Glomerular endothelial cell (primary cell): Measurements from ENCODE around the gene TAX1BP3. TPM values are rescaled to one million over a fixed set of nuclear protein-coding genes. Genes with fewer than 3 reads are reported as not detected.
"Not testable (repeated sequence)": the region's sequence is repeated elsewhere in the genome, so short reads cannot be mapped to it uniquely, and the experiment has no call there.

Experiments used
- DNase-seq: peaks from one replicate; pipeline ENCODE4 v3.0.0-alpha.2; 2011; ENCODE audit warnings: low read depth, low spot score; ENCODE audit errors: extremely low read depth
- total RNA-seq: library from RNA; depleted of rRNA; stranded (reverse); fragments of >200 nt; gene quantifications from 2 replicates; pipeline ENCODE4 v1.2.3, GENCODE V29; 2015

Gene TAX1BP3, protein sequence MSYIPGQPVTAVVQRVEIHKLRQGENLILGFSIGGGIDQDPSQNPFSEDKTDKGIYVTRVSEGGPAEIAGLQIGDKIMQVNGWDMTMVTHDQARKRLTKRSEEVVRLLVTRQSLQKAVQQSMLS
- 358 and 402 TPM in 2 replicates for total RNA-seq

DNA sequence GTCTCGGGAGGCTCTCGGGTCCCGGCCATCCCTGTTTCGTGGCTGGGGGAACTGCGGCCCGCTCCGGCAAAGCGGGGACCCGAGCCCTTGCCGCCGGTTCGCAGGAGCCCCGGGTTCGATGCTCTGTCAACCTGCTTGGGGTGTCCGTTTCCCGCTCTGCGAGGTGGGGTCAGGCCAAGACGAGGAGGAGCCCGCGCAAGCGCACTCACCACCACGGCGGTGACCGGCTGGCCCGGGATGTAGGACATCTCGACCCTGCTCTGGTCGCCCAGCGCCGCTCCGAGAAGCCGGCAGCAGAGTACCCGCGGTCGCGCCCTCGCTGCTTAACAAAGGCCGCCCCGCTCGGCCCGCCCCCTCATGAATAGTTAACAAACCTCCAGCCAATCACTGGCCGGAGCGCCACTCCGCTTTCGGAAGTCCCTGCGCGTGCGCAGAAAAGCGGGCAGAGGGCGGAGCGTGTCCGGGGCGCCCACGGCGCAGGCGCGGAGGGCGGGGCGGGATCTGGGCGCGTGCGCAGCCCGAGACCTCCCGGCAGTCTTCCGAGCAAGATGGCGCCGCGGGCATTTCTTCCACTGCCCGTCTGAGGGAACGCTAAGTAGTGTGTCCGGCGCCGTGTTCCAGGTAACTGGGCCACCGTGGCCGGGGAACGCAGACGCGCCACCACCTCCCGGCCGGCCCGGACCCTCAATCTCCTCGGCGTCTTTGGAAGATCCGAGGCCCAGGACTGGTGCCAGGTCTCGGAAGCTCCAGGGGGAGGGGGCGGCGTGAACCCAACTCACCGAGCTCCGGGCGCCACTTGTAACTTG lies at the start of gene TAX1BP3, which contains the start of gene EMC6:
Gene TAX1BP3, minus strand, starts transcription at position 300 of the 806 bp plus-strand sequence. Its CDS starts 52 bp downstream, at position 248.
Gene EMC6, plus strand, starts transcription at position 534 of the 806 bp plus-strand sequence. CDS start 335 bp downstream, outside the sequence.
- DNase-seq, result peak; percentile 76

DNA sequence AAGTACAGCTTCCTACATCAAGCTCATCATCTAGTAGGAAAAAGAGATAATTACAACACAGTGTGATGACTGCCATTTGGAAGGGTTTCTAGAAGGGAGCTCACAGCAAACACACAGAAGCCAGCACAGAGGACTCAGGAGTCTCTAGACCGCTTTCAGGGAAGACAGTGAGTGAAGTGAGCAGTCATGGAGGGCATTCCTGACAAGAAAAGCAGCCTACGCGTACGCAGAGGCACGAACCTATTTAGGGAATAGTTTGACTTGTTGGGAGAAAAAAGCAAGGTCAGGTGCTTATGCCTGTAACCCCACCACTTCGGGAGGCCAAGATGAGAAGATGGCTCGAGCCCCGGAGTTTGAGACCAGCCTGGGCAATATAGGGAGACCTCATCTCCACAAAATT lies 46.9 kb upstream of the TAX1BP3 start:
- no peak for DNase-seq

DNA sequence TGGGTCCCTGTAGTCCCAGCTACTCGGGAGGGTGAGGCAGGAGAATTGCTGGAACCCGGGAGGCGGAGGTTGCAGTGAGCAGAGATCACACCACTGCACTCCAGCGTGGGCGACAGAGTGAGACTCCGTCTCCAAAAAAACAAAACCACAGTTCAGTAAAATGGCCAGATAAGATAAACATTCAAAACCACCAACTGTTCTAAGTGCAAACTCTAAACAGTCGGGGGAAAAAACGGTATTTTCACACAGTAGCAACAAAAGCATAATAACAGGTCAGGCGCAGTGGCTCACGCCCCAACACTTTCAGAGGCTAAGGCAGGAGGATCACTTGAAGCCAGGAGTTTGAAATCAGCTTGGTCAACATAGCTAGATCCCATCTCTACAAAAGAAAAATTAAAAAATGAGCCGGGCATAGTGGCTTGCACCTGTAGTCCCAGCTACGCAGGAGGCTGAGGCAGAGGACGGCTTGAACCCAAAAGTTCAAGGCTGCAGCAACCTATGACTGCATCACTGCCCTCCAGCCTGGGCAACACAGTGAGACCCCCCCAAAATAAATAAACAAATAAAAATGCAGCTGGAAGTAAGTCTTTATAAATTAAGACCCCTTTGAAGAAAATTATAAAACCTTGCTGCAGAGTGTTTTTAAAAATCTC lies 44.6 kb upstream of the TAX1BP3 start:
- DNase-seq, result no peak

DNA sequence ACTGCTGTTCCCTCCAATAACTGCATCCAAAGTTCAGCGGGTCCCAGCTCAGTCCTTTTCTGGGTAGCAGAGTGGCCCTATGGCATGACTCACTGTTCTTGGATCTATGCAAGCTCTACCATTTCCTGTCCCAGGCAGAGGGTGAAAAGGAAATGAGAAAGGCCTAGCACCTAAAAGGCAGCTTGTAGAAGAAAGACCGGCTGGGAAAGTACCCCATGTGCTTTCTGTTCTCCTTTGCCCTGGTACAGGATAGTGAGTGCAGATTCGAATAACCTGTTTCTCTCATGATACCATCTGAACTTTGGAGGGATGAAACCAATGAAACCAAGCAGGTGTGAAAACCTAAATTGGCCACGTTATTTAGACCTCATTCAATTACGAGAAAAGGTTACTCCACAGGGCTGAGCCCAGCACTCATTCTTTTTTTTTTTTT lies 42.6 kb upstream of the TAX1BP3 start:
- no peak for DNase-seq

DNA sequence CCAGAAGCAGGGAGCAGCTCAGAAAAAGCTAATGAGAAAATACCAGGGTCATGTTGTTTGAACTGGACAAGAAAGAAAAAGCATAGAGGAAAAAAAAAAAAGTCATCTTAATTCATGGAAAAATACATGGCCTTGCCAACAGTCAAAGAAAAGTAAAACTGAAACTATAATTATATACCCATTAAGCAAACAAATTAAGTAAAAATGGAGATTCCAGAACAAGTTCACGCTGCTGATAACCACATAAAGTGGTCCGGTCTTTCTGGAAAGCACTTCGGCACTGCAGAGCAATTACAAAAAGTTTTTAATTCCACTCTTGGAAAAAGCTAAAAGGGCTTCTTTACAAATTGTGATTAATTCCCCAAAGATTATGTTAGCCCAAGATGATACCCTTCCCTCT lies 40.0 kb upstream of the TAX1BP3 start:
- DNase-seq, result no peak

DNA sequence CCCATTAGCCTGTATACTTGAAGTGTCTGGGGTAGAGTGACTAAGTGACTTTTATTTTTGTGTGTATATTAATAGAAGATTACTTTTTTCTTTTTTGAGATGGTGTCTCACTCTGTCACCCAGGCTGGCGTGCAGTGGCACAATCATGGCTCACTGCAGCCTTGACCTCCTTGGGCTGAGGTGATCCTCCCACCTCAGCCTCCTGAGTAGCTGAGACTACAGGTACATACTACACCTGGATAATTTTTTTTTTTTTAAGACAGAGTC lies 37.3 kb upstream of the TAX1BP3 start:
- DNase-seq, result not testable (repeated sequence)

DNA sequence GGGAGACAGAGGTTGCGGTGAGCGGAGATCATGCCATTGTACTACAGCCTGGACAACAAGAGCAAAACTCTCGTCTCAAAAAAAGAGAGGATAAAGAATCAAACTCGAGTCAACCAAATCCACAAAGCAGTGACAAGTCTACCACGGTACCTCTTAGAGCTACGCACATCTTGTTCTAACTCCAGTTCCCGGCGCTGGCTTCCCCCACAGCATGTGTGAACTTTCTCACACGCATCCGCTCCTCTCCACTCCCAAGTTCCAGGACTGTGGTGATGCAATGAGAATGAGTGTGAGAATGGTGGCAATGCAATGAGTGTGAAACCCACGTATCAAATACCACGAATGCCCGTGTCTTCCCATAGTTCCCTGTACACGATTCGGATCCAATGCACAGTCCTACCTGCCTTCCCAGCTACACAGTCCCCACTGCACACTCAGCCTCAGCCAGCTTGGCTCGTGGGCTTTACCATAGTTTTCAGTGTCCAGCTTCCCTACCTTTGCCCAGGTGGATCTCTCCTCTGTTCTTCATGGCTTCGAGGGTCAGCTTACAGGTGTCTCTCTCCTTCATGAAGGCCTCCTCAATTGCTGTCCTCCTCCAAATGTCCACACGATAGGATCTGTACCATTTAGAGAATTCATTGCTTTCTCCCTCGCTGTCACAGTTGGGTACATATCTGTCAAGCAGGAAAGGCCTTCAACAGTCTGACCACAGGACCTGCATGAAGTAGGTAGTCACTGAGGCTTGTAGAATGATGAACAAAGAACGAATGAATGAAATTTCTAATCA lies 36.7 kb upstream of the TAX1BP3 start:
- no peak for DNase-seq

DNA sequence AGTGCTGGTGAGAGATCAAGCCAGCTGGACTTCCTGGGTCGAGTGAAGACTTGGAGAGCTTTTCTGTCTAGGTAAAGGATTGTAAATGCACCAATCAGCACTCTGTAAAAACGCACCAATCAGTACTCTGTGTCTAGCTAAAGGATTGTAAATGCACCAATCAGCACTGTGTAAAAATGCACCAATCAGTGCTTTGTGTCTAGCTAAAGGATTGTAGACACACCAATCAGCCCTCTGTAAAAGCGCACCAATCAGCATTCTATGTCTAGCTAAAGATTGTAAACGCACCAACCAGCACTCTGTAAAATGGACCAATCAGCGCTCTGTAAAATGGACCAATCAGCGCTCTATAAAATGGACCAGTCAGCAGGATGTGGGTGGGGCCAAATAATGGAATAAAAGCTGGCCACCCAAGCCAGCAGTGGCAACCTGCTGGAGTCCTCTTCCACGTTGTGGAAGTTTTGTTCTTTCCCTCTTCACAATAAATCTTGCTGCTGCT lies 33.7 kb upstream of the TAX1BP3 start:
- not testable (repeated sequence) for DNase-seq

DNA sequence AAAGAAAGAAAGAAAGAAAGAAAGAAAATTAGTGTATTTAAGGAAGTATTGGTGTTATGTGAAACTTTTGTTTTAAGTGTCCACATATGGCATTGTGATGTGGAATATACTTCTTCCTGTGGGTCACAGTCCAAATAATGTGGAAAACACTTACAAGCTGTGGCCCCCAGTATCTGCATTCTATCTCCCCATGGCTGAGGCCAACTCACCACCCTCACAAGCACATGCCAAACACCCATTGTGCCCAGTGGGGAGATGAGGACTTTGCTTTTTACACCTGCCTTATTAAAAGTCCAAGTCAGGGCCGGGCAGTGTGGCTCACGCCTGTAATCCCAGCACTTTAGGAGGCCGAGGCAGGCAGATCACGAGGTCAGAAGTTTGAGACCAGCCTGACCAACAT lies 31.6 kb upstream of the TAX1BP3 start:
- no peak for DNase-seq

DNA sequence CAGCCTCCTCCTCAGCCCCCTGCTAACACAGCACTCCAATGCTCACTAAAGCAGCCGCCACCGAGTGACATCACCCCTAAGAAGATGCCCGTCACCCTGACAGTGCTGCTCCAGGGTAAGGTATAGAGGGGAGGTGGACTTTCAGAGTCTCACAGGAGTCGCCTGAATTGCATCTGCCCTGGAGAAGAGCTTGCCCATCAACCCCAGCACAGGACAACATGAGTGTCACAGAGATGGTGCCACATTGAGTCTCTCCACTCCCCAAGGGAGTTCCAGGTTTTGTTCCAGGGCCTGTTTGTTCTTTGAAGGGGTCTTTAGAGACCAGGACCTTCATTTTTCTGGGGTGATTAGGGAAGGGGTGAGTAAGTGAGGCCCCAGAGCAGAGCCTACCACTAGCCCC lies 29.8 kb upstream of the TAX1BP3 start:
- DNase-seq, result no peak

DNA sequence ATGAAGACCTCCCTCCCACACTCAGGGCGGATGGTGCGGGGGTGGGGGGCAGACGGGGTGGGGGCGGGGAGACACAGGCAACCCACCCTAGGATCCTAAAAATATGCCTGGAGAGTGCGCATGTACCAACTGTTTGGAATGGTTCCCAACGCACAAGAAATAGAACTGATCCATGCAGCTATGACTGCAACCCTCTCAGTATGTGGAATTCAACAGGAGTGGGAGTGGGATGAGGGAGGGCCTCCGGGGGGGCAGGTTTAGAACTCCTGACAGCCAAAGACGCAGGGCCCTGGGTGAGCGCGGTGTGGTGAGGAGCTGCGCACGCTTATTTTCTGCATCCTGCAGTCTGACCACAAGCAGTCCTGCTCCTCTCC lies 28.7 kb upstream of the TAX1BP3 start:
- DNase-seq, result no peak

DNA sequence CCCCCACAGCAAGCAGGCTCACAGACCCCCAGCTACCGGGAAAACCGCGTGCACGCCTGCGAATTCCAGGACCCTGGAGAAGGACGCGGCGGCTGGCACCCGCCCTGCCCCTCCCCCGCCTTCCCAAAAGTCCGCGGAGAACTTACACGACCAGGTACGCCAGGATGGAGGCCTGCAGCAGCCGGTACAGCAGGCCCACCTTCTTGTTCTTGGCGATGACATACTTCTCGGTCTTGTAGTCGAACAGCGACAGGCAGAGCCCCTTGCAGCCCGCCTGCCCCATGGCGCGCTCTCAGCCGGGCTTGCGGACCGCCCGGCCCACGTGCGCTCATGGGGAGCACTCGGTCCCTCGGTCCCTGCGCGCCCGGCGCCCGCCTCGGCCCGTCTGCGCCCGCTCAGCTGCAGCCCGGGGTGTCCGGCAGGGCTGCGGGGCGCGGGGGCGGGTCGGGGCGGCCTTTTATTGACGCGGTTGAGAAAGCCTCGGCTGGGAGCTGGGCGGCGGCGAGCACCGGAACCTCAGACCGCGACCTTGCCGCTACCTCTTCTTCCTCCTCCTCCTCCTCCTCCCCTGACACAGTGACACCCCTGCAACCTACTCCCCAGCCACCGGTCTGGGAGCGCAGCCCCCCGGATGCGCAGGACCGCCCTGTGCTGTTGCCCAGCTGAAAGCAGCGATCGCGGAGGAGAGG lies 27.5 kb upstream of the TAX1BP3 start, which contains the start of gene P2RX5:
Gene P2RX5, minus strand, starts transcription at position 433 of the 689 bp plus-strand sequence. Its CDS starts 150 bp downstream, at position 283.
- DNase-seq, result no peak

DNA sequence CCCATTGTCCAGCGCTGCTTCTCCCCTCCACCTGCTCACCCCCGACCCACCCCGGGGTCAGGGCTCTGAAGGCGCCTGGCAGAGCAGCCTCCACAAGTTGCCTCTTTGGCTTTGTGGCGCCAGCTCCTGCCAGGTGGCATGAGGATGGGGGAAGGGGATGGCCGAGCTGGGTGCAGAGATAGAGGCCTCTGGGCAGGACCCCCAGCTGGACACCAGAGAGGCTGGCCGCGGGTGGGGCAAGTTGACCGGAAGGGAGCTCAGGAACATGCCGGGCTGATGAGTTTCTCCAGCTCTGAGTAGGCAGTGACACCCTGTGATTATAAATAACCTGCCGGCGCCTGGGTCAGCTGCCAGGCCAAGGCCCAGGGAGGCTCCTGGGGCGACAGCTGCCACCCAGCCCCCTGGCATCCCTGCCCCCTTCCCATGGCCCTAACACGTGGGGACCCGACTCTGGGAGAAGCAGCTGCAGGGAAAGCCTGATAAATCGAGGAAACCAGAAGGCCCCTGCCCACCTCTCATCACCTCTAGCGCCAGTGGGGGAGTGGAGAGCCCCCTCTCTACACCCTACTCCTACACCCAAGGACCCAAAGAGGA lies 26.8 kb upstream of the TAX1BP3 start:
- no peak for DNase-seq

DNA sequence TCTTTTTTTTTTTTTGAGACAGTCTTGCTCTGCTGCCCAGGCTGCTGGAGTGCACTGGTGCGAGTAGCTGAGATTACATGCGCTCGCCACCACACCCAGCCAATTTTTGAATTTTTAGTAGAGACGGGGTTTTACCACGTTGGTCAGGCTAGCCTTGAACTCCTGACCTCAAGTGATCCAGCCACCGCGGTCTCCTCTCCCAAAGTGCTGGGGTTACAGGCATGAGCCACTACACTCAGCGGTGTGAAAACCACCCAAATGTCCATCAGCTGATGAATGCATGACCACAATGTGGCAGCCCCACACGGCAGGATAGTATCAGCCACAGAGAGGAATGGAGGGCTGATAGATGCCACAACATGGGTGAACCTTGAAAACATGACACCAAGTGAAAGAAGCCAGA lies 25.5 kb upstream of the TAX1BP3 start:
- DNase-seq, result no peak

DNA sequence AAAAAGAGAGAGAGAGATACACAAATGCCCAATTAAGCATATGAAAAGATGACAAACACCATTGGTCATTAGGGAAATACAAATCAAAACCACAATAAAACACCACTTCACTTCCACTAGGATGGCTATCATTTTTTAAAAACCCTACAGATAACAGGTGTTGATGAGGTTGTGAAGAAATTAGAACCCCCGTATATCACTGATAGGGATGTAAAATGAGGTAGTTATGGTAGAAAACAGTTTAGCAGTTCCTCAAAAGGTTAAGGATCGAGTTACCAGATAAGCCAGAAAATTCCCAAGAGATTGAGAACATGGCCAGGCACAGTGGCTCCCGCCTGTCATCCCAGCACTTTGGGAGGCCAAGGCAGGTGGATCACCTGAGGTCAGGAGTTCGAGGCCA lies 24.8 kb upstream of the TAX1BP3 start:
- DNase-seq, result no peak

DNA sequence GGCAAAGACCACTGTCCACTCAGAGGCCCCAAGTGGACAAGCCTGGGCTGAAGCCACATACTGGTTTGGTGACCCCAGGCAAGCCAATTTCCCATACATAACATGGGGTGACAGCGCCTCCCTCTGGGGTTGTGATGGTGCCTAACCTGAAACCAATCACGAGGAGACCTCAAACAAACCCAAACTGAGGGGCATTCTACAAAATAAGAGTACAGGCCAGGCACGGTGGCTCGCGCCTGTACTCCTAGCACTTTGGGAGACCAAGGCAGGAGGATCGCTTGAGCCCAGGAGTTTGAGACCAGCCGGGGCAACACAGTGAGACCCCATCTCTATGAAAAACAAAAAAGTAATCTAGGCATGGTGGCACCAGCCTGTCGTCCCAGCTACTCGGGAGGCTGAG lies 24.0 kb upstream of the TAX1BP3 start:
- DNase-seq, result no peak

DNA sequence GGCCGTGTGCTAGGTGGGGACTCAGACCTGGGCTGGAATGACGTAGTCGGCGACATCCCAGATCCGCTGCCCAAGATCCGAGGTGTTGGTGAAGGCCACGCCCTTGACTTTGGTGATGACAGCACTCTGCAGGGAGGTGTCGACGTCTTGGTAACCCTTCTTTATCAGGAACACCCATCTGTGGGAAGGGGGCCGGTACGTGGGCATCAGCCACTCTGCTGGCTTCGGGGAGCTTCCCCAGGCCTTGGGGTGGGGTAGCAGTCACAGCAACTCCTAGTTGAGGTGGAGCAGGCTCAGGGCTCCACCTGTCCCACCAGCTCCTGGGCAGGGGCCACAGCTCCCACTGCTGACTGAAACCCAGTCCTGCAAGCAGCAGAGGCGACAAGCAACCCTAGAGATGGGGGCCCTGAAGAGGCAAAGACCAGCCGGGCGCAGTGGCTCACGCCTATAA lies 23.3 kb upstream of the TAX1BP3 start:
- no peak for DNase-seq

DNA sequence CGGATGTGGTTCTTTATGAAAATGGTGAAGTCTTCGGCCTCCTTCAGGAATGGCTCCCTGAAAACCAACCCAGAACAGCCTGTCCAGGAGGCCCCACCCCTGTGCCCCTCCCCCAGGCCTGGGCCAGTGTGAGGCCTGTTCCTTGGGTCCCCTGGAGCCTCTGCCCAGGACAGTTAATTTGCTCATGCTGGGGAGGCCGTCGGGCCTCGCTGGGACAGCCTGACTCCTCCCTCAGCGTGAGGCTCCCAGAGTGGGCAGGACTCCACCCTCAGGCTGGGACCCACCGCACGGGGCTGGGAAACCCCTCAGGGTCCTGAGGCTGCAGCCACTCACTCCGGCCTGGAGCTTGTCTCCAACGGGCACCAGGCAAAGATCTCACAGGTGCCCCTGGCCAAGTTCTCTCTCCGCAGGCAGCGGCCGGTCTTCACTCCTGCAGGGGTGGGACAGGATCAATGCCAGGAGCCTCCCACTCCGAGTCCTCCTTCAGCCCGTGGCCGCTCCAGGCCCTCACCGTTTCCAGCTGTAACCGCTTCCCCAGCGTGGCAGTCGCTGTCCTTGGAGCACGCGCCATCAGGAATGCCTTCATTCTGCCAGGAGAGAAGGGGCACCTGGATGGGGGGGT lies 21.8 kb upstream of the TAX1BP3 start:
- DNase-seq, result no peak

DNA sequence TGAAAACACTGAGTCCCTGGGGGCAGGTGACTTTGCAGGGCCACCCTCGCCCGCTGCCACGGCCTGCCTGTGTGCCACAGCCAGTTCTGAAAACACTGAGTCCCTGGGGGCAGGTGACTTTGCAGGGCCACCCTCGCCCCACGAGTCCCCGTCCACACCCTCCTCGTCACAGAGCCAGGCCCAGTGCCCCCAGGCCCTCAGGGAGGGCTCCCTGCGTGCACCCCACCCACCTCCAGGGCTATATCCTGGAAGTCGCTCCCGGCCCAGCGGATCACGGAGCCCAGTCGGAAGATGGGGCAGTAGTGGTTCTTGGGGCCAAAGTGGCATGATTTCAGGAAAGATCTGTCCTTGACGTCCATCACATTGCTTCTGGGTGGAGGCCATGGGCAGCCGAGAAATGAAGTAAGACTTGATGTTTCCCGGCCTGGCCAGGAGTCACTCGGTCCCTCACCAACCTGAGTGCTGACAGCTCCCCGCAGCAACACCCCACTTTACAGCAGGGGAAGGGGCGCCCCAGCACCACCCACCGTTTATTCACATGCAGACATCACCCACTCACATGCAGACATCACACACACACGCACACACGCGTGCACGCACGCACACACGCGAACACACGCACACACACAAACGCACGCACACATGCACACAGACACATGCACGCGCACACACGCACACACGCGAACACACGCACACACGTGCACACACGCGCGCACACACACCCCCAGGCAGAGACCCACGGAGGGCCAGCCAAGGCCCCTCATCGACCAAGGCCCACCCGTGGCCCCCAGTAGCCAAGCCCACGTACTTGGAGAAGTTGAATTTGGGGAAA lies 21.1 kb upstream of the TAX1BP3 start:
- DNase-seq, result no peak
